Kidney epithelial cell (primary cell): ENCODE results near the gene EVX2. TPM values are rescaled to one million over a fixed set of nuclear protein-coding genes. Genes with fewer than 3 reads are reported as not detected.

Experiments used
- DNase-seq: peaks from one replicate; pipeline ENCODE4 v3.0.0-alpha.2; 2010; ENCODE audit warnings: low read depth
- H3K27me3 ChIP-seq: 2 replicates; pipeline ENCODE4 v1.6.0; 2011; ENCODE audit warnings: low read length; ENCODE audit not compliant: control insufficient read depth, insufficient read depth
- H3K36me3 ChIP-seq: 2 replicates; pipeline ENCODE4 v1.5.1; 2011; ENCODE audit warnings: low read length; ENCODE audit not compliant: control insufficient read depth, insufficient read depth
- H3K4me3 ChIP-seq: 2 replicates; pipeline ENCODE4 v1.5.1; 2011; ENCODE audit warnings: low read depth, mild to moderate bottlenecking, control low read depth, low read length
- CTCF ChIP-seq: IDR thresholded peaks from 2 replicates; pipeline ENCODE4 v1.5.1; 2011; ENCODE audit warnings: mild to moderate bottlenecking, moderate library complexity, low read length, control low read depth, inconsistent platforms; ENCODE audit not compliant: insufficient read depth, poor library complexity, severe bottlenecking
- total RNA-seq: library from RNA; depleted of rRNA; stranded (reverse); fragments of >200 nt; gene quantifications from 2 replicates; pipeline ENCODE4 v1.2.3, GENCODE V29; 2015

Gene EVX2
- total RNA-seq, 1 donor from 2014 or later = not detected

GRCh38 chr2:176085861-176086771 is 2.4 kb upstream of the EVX2 start:
- Histone ChIP-seq H3K27me3 (peaks cover 97% of the 10 kb centered on the region), H3K36me3 (no peaks in the 10 kb centered on the region), H3K4me3 (no peak overlapping the region)
- TF ChIP-seq CTCF = peak; percentile 48
- DNase-seq = no peak

- peaks cover 98% of the 10 kb centered on the region for H3K27me3 ChIP-seq
- H3K4me3 ChIP-seq = no peak overlapping the region
- no peak for TF ChIP-seq CTCF
- H3K36me3 ChIP-seq = no peaks in the 10 kb centered on the region
- DNase-seq = no peak
Measured at GRCh38 chr2:176085120-176085788, 1.5 kb upstream of the EVX2 start.

- Histone ChIP-seq H3K36me3 (no peaks in the 10 kb centered on the region), H3K27me3 (peaks cover 96% of the 10 kb centered on the region), H3K4me3 (no peak overlapping the region)
- DNase-seq = no peak
- TF ChIP-seq CTCF = no peak
Measured at GRCh38 chr2:176084611-176085119, 903 bp upstream of the EVX2 start.

GRCh38 chr2:176082824-176083751 is 674 bp downstream of the EVX2 start:
- no peaks in the 10 kb centered on the region for H3K36me3 ChIP-seq
- no peak for DNase-seq
- H3K27me3 ChIP-seq = peaks cover 96% of the 10 kb centered on the region
- no peak overlapping the region for H3K4me3 ChIP-seq
- TF ChIP-seq CTCF = no peak

- H3K27me3 ChIP-seq = peaks cover 91% of the 10 kb centered on the region
- no peak for TF ChIP-seq CTCF
- no peak overlapping the region for H3K4me3 ChIP-seq
Measured at GRCh38 chr2:176082525-176082823, 1.3 kb downstream of the EVX2 start.

More at GRCh38 chr2:176082525-176082823, 1.3 kb downstream of the EVX2 start:
- no peak for DNase-seq
- no peaks in the 10 kb centered on the region for H3K36me3 ChIP-seq
